ENCODE measurements around the gene SRM.

GRCh38 chr1:11098931-11099309, 39.1 kb upstream of the SRM start:
- TF ChIP-seq, protein P1, sequence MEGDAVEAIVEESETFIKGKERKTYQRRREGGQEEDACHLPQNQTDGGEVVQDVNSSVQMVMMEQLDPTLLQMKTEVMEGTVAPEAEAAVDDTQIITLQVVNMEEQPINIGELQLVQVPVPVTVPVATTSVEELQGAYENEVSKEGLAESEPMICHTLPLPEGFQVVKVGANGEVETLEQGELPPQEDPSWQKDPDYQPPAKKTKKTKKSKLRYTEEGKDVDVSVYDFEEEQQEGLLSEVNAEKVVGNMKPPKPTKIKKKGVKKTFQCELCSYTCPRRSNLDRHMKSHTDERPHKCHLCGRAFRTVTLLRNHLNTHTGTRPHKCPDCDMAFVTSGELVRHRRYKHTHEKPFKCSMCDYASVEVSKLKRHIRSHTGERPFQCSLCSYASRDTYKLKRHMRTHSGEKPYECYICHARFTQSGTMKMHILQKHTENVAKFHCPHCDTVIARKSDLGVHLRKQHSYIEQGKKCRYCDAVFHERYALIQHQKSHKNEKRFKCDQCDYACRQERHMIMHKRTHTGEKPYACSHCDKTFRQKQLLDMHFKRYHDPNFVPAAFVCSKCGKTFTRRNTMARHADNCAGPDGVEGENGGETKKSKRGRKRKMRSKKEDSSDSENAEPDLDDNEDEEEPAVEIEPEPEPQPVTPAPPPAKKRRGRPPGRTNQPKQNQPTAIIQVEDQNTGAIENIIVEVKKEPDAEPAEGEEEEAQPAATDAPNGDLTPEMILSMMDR (IDR thresholded peaks at IDR 0.05; ENCODE audit: borderline replicate concordance, extremely low read depth, low read length, poor library complexity, severe bottlenecking), result no peak
- no peak for TF ChIP-seq EZH2 (IDR thresholded peaks at IDR 0.05; ENCODE audit: borderline replicate concordance, low read depth, low read length, severe bottlenecking)
